HEK293T (cell line): ENCODE data around the gene CPA2.

Source experiments
- ARNT ChIP-seq: fragments of 450-650 bp; IDR thresholded peaks from 2 replicates; pipeline ENCODE4 v1.6.1; 2017; ENCODE audit warnings: mild to moderate bottlenecking
- FOXK2 ChIP-seq: fragments of 450-650 bp; IDR thresholded peaks from 2 replicates; pipeline ENCODE4 v1.6.1; 2016; ENCODE audit warnings: mild to moderate bottlenecking
- FOXM1 ChIP-seq: fragments of 450-650 bp; IDR thresholded peaks from 2 replicates; pipeline ENCODE4 v1.6.1; 2017; ENCODE audit warnings: mild to moderate bottlenecking, borderline replicate concordance

- no peak for TF ChIP-seq ARNT
- TF ChIP-seq FOXM1 = no peak
- TF ChIP-seq FOXK2 = no peak
Measured at GRCh38 chr7:130274296-130274695, 7.6 kb downstream of the CPA2 start.
